ENCODE results near the gene ZNF670. TPM values are rescaled to one million over a fixed set of nuclear protein-coding genes. Genes with fewer than 3 reads are reported as not detected.

Gene ZNF670
- total RNA-seq, 1 experiment from 2014 or later: 5.6 TPM

GRCh38 chr1:247112479-247112781 lies 33.8 kb upstream of the ZNF670 start:
- Histone ChIP-seq H3F3A (ENCODE audit: low read length, unreplicated experiment) (no peaks in the 10 kb centered on the region), H3K9ac (ENCODE audit: low read length) (peak overlapping the region; percentile 62), H3K27me3 (ENCODE audit: low read length) (no peaks in the 10 kb centered on the region), H4K20me1 (ENCODE audit: low read length) (no peaks in the 10 kb centered on the region), H3K4me3 (ENCODE audit: low read length) (peak overlapping the region; percentile 83), H3K79me2 (ENCODE audit: low read length) (no peaks in the 10 kb centered on the region), H3K4me1 (ENCODE audit: insufficient read depth, low read length) (peaks cover 18% of the 10 kb centered on the region), H3K9me2 (replicated peaks; ENCODE audit: low read length) (no peaks in the 10 kb centered on the region), H3K36me3 (ENCODE audit: low read depth, low read length) (no peaks in the 10 kb centered on the region), H3K27ac (ENCODE audit: low read length) (no peak overlapping the region), H3K4me2 (ENCODE audit: low read length) (peak overlapping the region; percentile 94), H2AFZ (ENCODE audit: low read length) (peak overlapping the region; percentile 100), H3K9me3 (ENCODE audit: low read length) (no peaks in the 10 kb centered on the region)
- ChIA-PET POLR2A (ENCODE audit: unreplicated experiment) (no interaction called here), CTCF (no interaction called here)
- peak; percentile 39 for DNase-seq
- TF ChIP-seq EZH2 (IDR thresholded peaks at IDR 0.05; ENCODE audit: low read length, unreplicated experiment) (no peak), EZH2phosphoT487 (IDR thresholded peaks at IDR 0.05; ENCODE audit: borderline replicate concordance, low read length) (no peak), CTCF (conservative IDR thresholded peaks at IDR 0.05; ENCODE audit: low read depth, low read length) (no peak)
- no TSS peak for BruUV-seq (replicated peaks)
- intact Hi-C loops (cut with micrococcal nuclease): loop anchor here (5.0 kb wide), 1 partner anchor 220 kb away; the partner anchor contains the start of gene ZNF496
- ATAC-seq: no peak; the same call in 1 of the 2 replicates

GRCh38 chr1:247111700-247112478 lies 33.3 kb upstream of the ZNF670 start:
- no TSS peak for BruUV-seq (replicated peaks)
- H2AFZ ChIP-seq (ENCODE audit: low read length): peak overlapping the region; percentile 100
- no peaks in the 10 kb centered on the region for H3K9me3 ChIP-seq (ENCODE audit: low read length)
- H3K4me2 ChIP-seq (ENCODE audit: low read length): peak overlapping the region; percentile 94
- no peaks in the 10 kb centered on the region for H3F3A ChIP-seq (ENCODE audit: low read length, unreplicated experiment)
- ChIA-PET CTCF (no interaction called here), POLR2A (ENCODE audit: unreplicated experiment) (no interaction called here)
- no peaks in the 10 kb centered on the region for H3K79me2 ChIP-seq (ENCODE audit: low read length)
- H3K4me1 ChIP-seq (ENCODE audit: insufficient read depth, low read length): peaks cover 18% of the 10 kb centered on the region
- H3K27ac ChIP-seq (ENCODE audit: low read length): no peak overlapping the region
- peak overlapping the region; percentile 83 for H3K4me3 ChIP-seq (ENCODE audit: low read length)
- TF ChIP-seq CTCF (conservative IDR thresholded peaks at IDR 0.05; ENCODE audit: low read depth, low read length) (no peak), EZH2 (IDR thresholded peaks at IDR 0.05; ENCODE audit: low read length, unreplicated experiment) (no peak), EZH2phosphoT487 (IDR thresholded peaks at IDR 0.05; ENCODE audit: borderline replicate concordance, low read length) (no peak)
- intact Hi-C loops (cut with micrococcal nuclease): loop anchor here (5.0 kb wide), 1 partner anchor 220 kb away; the partner anchor contains the start of gene ZNF496
- H3K27me3 ChIP-seq (ENCODE audit: low read length): no peaks in the 10 kb centered on the region
- DNase-seq: peak; percentile 48
- no peaks in the 10 kb centered on the region for H3K9me2 ChIP-seq (replicated peaks; ENCODE audit: low read length)
- H3K9ac ChIP-seq (ENCODE audit: low read length): peak overlapping the region; percentile 62
- no peaks in the 10 kb centered on the region for H3K36me3 ChIP-seq (ENCODE audit: low read depth, low read length)
- peak; percentile 74 for ATAC-seq
- no peaks in the 10 kb centered on the region for H4K20me1 ChIP-seq (ENCODE audit: low read length)

- H3K9me3 ChIP-seq (ENCODE audit: low read length): no peaks in the 10 kb centered on the region
These were observed 32.7 kb upstream of the ZNF670 start for GRCh38 chr1:247111259-247111699.

More at GRCh38 chr1:247111259-247111699, 32.7 kb upstream of the ZNF670 start:
- DNase-seq: no peak
- ChIA-PET POLR2A (ENCODE audit: unreplicated experiment) (interaction anchor here (0.6 kb wide), 1 partner anchor 181 kb away, joined by 12 read pairs; no protein-coding TSS in a partner anchor), CTCF (no interaction called here)
- BruUV-seq (replicated peaks): no TSS peak
- H3K36me3 ChIP-seq (ENCODE audit: low read depth, low read length): no peaks in the 10 kb centered on the region
- intact Hi-C loops (cut with micrococcal nuclease): loop anchor here (5.0 kb wide), 1 partner anchor 221 kb away; the partner anchor contains the start of gene ZNF496
- TF ChIP-seq EZH2 (IDR thresholded peaks at IDR 0.05; ENCODE audit: low read length, unreplicated experiment) (no peak), CTCF (conservative IDR thresholded peaks at IDR 0.05; ENCODE audit: low read depth, low read length) (no peak), EZH2phosphoT487 (IDR thresholded peaks at IDR 0.05; ENCODE audit: borderline replicate concordance, low read length) (no peak)
- no peaks in the 10 kb centered on the region for H4K20me1 ChIP-seq (ENCODE audit: low read length)
- peaks cover 18% of the 10 kb centered on the region for H3K4me1 ChIP-seq (ENCODE audit: insufficient read depth, low read length)
- no peaks in the 10 kb centered on the region for H3F3A ChIP-seq (ENCODE audit: low read length, unreplicated experiment)
- H2AFZ ChIP-seq (ENCODE audit: low read length): peak overlapping the region; percentile 100
- H3K4me3 ChIP-seq (ENCODE audit: low read length): peak overlapping the region; percentile 83
- no peaks in the 10 kb centered on the region for H3K27me3 ChIP-seq (ENCODE audit: low read length)
- H3K4me2 ChIP-seq (ENCODE audit: low read length): peak overlapping the region; percentile 94
- no peaks in the 10 kb centered on the region for H3K9me2 ChIP-seq (replicated peaks; ENCODE audit: low read length)
- no peaks in the 10 kb centered on the region for H3K79me2 ChIP-seq (ENCODE audit: low read length)
- H3K9ac ChIP-seq (ENCODE audit: low read length): peak overlapping the region; percentile 62; the same call in 1 of the 2 replicates
- ATAC-seq: peak; percentile 27
- H3K27ac ChIP-seq (ENCODE audit: low read length): no peak overlapping the region

Measured in PC-3 (cell line).